ENCODE results near the gene SENP8.

The SENP8 gene

DNA sequence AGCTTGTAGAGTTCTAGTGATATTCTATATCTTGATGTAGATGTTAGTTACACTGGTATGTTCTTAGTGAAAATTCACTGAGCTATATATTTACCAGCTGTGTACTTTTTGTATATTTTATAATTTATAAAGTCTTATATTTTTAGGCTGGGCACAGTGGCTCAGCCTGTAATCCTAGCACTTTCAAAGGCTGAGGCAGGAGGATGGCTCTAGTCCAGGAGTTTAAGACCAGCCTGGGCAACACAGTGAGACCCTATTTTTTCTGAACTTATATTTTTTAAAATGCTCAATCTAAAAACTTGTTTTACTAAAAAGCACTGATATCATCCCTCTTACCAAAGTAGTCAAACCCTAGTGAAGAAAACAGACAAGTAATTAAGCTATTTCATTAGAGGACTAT lies 5.4 kb upstream of the SENP8 start:
- no peak for DNase-seq

DNA sequence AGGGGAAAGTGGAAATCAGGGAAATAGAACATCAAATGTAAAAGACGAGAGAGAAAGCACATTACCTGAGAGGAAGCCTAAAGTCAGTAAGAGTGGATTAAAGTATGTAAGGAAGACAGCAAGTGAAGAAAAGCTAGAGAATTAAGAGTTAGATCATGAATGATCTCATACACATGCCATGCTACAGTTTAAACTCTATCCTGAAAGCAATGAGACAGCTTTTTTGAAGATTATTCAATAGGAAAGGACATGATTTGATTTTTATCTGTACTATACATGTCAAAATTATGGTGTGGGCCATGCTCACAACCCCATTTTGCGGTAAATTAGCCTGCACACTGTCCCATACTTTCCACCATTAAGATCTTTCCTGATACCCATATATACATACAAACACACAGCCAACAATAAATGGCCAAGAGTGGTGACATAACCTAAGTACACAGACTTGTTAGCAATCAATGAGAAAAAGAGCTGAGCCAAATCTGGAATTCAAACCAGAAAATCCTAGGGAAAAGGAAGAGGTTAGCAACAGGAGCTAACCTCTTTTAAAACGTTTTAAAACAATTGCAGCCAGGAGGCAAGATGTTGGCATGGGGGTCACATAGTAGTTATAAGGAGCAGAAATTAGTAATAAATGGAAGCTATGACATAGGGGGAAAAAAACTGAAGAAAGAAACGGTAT lies 4.7 kb upstream of the SENP8 start:
- no peak for DNase-seq

DNA sequence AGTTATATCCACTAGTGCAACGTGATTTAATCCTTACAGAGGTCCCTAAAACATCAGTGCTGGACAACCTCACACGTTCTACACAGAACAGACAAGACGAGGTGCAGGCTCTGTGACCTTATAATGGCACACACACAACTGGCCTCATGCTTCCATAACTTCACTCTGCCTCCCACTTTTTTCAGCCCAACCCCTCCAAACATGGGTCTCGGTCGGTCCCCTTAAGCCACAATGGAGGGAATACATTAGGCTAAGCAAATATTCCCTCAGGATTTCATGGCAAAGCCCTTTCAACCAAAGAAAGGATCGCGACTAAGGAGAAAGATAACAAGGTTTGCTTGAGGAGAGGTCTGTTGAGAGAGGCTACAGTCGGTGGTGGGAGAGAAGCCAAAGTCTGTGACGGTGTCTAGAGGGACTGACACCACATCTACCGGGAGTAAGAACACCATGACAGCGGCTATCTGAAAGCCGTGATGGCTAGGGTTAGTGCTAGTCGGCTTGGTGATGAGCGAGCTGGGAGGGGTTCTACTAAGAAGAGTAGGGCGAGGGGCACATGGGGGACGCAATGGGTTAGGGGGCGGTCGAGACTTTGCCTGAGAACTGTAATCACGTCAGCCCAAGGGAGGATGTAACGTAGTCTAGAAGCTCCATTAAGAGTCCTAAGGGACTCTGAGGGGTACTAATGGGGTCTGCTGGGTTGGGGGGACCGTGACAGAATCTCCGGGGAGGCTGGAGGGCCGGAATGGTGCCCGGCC lies 1.3 kb upstream of the SENP8 start:
- DNase-seq = peak in 29 of 58 donors; percentile 6 to 52 (median 33)

DNA sequence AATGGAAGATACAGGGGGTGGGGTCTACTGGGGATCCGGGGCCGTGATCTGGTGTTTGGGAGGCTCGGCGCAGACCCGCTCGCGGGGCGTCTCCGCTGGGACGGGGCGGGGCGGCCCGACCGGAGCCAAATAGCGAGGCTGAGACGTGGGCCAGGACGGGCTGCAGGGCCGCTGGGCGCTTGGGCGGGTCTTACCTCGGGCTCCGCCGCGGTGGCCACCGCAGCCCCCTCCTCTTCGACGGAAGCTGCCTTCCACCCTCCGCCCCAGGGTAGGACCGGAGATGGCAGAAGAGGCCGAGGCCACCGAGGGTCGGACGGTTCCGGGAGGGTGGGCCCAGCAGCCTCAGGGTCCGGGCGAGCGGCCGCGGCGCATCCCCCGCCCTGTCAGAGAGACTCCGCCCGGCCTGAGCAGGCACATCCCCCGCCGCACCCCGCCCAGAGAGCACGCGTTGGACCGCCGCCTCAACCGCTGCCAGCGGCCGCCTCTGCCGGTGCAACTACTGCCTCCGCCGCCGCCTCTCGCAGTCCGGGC lies 652 bp upstream of the SENP8 start:
- DNase-seq = peak in 23 of 58 donors; percentile 24 to 91 (median 66)

DNA sequence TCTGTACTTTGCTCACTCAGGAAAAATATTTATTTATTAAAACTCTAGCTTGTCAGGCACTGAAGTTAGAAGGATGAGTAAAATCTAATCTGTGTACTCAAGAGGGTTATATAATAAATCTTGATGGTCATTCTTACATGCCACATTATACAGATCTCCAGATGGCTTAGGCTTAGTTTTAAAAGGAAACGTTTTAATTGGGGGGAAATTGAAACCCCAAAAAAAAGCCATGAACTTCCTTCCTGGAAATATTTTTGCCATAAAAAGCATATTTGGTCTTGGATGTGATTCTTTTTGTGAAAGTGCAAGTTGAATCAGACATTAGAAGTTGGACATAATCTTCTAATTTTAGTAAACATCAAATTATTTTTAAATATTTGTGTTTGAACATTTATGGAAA lies 6.0 kb downstream of the SENP8 start:
- no peak for DNase-seq

DNA sequence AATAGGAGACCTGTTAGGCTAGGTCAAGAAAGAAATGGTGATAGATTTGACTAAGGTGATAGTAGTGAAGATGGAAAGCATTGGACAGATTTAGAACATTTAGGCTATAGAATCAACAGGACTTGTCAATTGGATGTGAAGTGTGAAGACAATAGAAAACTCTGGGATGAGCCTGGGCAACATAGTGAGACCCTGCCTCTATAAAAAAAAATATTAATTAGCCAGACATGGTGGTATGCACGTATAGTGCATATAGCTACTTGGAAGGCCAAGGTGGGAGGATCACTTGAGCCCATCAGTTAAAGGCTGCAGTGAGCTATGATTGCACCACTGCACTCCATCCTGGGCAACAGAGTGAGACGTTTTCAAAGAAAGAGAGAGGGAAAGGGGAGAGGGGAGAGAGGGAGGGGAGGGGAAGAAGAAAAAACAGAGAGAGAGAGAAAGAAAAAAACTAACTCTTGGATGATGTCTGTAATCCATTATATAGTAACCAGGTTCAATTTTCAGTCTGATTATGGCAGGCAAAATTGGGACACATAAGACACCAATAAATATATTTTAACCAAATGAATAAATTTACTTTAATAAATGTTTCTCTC lies 9.6 kb downstream of the SENP8 start:
- DNase-seq = no peak

DNA sequence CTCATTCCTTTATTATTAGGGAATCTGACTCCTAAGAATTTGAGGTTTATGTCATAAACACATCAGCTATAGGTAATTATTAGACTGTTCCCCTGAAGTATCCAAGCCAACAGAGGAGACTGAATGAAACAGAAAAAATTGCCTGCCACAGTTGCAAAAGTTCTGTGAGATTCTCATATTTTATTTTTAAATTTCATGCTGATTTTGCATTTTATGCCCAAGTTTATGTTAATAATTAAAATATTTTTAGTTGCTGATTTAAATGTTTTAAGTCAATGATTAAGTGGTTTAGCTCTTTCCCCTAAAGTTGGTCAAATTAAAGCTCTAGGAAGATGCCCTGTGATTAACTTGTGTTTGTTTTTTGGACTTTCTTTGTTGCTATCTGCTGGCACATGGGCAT lies 10.2 kb downstream of the SENP8 start:
- DNase-seq = no peak

DNA sequence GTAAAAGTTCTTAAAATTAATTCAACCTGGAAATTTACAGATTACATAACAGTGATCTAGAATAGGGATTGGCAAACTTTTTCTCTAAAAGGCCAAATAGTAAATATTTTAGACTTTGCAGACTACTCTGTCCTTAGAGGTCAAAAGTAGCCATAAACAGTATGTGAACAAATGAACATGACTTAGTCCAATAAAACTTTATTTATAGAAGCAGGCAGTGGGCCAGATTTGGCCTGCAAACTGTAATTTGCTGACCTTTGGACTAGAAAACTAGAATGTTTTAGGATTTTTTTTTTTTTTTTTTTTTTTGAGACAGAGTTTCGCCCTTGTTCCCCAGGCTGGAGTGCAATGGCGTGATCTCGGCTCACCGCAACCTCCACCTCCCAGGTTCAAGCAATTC lies 12.1 kb downstream of the SENP8 start:
- DNase-seq = no peak

DNA sequence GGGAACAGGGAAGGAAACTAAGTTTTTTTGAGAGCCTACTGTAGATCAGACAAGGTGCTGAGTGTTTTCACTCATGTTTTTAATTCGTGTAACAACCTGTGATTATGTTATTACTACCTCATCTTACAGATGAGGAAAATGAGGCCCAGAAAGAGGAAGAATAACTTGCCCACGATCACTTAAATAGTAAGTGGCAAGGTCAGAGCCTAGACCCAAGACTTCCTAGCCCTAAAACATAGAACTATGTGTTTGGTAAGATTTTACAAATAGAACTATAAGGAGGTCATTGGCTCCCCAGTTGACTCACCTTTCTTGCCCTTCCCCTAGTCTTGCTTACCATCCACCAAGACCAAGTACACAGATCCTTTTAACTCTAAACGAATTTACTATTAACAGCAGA lies 13.7 kb downstream of the SENP8 start:
- DNase-seq = no peak

DNA sequence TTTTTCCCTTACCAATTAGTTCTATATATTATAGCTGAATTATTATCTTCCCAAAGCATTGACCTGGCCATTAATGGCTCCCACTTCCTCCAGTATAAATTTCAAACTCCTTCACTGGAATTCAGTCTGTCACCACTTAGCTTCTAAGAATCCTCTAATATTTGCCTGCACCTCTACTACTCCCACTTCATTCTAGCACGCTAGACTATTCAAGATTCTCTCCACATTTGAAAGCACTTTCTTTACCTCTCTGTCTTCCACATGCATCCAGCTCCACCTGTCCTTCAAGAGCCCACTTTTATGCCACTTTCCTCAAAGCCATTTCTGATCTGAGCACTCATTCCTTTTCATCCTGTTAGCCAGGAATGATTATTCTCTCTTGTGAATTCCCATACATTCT lies 15.0 kb downstream of the SENP8 start:
- DNase-seq = no peak

DNA sequence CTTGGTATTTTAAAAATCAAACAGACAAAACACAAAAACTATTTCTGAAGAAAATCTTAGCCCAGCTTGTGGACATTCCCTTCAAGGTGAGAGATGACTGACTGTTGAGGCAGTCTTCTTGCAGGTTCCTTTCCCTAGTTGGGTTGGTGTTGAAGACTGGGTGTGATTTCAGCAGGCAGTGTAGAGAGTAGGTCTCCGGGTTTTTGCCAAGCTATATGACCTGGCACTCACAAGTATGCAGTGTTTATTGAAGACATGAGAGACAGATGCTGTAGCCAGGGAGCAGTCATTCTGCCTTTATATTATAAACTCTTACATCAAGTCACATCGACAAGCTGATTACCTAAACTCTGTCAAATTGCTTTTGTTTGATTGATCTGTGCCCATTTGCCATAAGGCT lies 17.5 kb downstream of the SENP8 start:
- DNase-seq = no peak

DNA sequence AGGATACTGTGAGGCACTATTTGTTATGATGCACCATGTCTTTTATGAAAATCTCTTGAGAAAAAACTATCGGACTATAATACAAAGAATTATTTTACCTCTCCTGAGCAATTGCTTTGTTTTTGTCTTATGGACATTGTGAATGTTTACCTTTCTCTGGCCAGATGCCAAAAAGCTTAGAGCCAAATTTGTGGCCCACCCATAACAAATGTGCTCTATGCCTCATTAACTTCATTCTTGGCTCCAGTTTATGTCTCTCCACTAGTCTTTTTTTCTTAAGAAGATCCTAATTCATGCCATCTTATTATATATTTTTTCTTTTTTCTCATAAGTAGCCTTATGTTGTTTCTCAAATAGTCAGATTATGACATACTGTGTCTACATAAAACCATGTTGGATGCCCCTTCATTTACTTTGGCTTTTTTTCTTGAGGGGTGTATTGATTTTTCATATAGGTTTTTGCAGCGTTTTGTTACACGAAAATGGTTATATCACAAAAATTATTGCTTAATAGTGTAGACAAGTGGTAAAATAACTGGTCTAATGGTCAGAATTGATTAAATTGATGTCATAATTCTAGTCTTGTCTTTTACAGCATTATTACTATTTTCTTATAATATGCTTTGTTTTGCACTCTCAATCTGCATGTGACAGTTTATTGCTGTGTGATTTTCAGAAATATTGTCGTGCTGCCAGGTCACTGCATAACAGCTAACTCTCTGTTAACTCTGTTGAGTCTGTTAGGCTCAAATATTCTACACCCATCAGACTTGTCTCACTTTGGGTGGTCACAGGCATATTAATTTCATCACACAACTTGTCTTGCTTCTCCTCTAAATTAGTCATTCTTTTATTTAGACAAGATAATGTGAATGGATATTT lies 18.2 kb downstream of the SENP8 start:
- DNase-seq = no peak

DNA sequence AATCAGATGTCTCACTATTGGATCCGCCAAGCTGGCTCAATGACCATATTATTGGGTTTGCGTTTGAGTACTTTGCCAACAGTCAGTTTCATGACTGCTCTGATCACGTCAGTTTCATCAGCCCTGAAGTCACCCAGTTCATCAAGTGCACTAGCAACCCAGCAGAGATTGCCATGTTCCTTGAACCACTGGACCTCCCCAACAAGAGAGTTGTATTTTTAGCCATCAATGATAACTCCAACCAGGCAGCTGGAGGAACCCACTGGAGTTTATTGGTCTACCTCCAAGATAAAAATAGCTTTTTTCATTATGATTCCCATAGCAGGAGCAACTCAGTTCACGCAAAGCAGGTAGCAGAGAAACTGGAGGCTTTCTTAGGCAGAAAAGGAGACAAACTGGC lies 21.5 kb downstream of the SENP8 start:
- DNase-seq = no peak

DNA sequence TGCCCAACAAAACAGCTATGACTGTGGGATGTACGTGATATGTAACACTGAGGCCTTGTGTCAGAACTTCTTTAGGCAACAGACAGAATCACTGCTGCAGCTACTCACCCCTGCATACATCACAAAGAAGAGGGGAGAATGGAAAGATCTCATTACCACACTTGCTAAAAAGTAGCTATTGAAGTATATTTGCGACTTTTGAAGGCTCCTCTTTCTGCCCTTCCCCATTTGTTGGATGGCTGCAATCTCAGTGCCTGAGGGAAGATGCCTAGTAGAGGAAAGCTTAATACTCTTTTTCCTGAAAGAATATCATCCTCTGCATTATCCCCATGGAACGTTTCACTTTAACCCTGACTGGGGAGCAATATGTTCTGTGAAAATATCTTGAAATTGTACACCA lies 21.9 kb downstream of the SENP8 start:
- DNase-seq = no peak

DNA sequence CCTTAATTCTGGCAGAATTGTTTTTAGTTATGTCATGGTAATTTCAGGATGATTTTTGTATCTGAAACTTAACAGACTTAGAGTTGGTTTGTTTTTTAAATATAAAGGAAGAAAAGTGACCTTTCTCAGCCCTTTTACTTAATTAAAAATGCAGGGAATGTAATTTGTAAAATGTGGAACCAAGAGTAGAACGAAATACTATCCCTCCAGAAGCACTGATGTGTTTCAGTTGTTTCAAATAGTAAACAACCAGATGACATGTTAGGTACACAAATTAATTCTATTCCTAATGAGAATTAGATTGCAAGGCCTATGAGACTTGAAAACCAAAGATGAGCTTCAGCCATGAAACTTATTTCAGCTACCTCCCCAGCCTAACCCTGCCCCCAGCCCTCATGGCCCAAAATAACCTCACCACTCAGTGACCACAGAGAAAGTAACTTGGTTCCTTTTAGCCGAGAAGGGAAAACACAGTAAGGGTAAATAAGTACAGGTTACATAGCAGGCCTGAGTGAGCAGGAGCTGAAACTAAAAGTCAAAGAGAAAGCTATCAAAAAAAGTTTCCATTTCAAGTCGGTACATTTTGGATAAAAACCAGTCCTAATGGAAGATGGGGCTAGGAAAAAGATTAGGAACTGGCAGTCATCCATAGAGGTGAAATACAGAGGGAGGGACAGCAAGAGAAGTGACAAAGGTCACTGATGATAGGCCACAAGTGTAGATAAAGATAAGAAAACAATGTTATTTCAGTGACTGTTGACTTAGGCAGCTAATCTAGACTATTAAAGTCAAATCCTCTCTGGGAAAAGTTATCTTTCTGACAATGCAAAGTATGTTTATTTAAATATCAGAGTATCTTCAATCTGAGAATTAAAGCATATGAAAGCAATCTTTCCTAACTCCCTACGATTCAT lies 23.2 kb downstream of the SENP8 start:
- no peak for DNase-seq

DNA sequence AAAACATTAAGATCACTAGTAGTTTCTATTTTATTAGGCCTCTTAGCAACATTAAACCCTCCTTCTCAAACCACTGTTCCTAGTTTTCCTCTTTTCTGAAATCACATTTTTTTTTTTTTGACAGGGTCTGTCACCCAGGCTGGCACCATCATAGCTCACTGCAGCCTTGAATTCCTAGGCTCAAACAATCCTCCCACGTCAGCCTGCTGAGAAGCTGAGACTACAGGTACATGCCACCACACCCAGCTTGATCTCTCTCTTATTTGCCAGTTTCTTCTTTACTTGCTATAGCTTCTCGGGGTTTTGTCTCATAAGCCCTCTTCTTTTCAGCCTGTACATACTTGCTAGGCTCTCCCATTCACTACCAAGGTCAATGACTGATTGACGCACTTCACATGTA lies 28.0 kb downstream of the SENP8 start:
- DNase-seq = no peak

DNA sequence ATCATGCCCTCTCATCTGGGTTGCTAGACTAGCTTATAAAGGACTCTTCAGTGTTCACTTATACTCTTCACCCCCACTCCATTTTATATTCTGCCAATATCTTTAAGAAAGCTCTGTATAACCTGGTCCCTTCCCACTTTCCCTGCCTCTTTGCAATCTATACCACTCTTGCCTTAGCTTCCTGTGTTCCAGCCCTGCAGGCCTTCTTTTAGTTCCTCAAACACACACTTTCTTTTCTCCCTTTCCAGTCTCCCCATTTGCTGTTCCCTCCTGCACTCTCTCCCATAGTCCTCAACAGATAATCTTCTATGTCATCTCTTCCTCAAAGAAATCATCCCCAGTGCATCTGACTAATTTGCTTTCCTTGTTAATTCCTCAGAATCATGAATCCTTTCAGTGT lies 28.7 kb downstream of the SENP8 start:
- no peak for DNase-seq

DNA sequence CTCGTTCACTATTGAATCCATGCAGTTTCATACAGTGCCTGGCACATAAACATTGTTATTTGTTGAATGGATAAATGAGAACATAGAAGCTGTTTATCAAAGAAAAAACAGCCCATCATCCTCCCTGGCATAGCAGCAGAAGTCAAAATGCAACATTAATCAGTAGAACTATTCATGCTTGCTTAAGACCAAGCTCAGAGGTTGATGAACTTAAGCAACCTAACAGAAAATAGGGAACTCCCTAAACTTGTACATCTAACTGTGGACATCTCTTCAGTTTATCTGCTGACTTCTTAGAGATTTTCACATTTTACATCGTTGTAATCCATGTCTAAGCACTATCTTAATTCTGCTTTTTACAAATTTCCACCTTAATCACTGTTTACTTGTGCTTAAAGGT lies 29.2 kb downstream of the SENP8 start:
- no peak for DNase-seq

DNA sequence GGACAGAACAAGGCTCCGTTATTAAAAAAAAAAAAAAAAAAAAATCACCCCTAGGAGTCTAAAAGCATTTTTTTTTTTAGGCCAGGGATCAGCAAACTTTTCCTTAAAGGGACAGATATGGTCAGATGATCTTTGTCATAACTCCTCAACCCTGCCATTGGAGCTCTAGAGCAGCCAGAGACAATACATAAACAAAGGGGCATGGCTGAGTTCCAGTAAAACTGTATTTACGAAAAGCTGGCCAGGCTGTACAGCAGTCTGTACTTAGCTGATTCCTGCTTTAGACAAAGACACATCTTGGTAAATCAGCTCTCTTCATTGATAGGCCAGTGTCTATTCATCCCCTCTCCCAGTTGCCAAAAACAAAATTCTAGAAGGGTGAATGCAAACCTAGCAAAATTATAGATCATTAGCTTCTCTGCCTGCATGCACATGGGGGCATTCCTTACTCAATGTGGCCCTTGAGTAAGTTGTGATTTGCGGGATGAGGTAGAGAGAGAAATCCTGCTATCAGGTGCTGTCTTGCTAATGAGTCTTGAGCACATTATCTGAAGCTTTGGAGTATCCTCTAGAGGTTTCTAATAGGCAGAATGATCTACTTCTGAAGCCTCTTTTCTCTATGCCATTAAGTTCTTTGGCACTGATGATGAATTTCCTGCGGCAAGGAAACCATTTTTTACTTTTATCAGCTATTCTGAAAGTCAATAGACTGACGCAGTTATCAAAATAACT lies 35.2 kb downstream of the SENP8 start:
- no peak for DNase-seq

DNA sequence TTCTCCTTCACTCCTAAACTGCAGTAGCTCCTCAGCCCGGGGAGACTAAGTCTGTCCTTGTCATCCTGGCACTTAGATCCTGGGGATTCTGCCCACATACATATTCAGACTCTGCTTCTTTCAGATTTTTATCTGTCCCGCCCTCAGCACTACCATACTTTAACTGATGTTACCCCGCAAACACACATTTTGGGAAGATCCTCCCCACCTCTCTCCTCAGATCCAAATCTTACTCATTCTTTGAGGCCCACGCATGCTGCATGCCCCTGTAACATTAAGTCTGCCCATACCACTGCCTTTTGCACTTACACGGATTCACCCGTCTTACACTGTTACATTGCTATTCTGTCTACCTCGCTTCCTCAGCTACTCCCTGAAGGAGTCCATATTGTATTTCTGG lies 36.1 kb downstream of the SENP8 start:
- DNase-seq = no peak

Measured in anterior cingulate cortex (tissue), 58 donors.